Right lobe of liver (tissue), 6 donors: ENCODE data around the gene ICOSLG. TPM values are rescaled to one million over a fixed set of nuclear protein-coding genes. Genes with fewer than 3 reads are reported as not detected.

Experiments used
- ATAC-seq, 4 donors: fragments of 200-7000 bp; cut with Tn5 transposase; one replicate each; pipeline ENCODE4 v1.9.1; 2020; ENCODE audit warnings: mild to moderate bottlenecking in 4 of 4, moderate library complexity in 4 of 4
- DNase-seq, 3 donors: peaks; one replicate each; pipeline ENCODE4 v3.0.0-alpha.2; 2020
- H3K27ac ChIP-seq, 3 donors: fragments of 200-600 bp; one replicate each; pipeline ENCODE4 v1.8.0; 2022
- H3K27me3 ChIP-seq, 2 donors: fragments of 200-600 bp; one replicate each; pipeline ENCODE4 v1.8.0; 2022
- H3K36me3 ChIP-seq, 4 donors: fragments of 200-600 bp; sonication (generic) in 1 of 4; one replicate each; pipeline versions ENCODE4 v1.5.1 to v1.8.0; 2017 to 2022; ENCODE audit warnings: control low read depth in 1 of 4
- H3K4me1 ChIP-seq, 4 donors: fragments of 200-600 bp; sonication (generic) in 1 of 4; one replicate each; pipeline versions ENCODE4 v1.5.1 to v1.8.0; 2017 to 2022; ENCODE audit warnings: control low read depth in 1 of 4
- H3K4me3 ChIP-seq, 3 donors: fragments of 200-600 bp; one replicate each; pipeline ENCODE4 v1.8.0; 2022
- H3K9me3 ChIP-seq, 4 donors: fragments of 200-600 bp; sonication (generic) in 1 of 4; one replicate each; pipeline versions ENCODE4 v1.5.1 to v1.8.0; 2017 to 2022; ENCODE audit warnings: control low read depth in 1 of 4
- CTCF ChIP-seq, 4 donors: fragments of 200-600 bp in 3 of 4; fragments of 450-650 bp in 1 of 4; IDR thresholded peaks; one replicate each; pipeline versions ENCODE4 v1.5.1 to v1.8.0; 2016 to 2022; ENCODE audit warnings: antibody characterized with exemption in 4 of 4, mild to moderate bottlenecking in 2 of 4
- POLR2A ChIP-seq: fragments of 450-650 bp; IDR thresholded peaks from one replicate; pipeline ENCODE4 v1.6.1; 2017; ENCODE audit warnings: antibody characterized with exemption, mild to moderate bottlenecking
- WGBS: methylation state at CpG from one replicate; pipeline ENCODE4 v1.1.6; 2018; ENCODE audit warnings: low coverage, low lambda C conversion rate; ENCODE audit not compliant: insufficient coverage; ENCODE audit errors: missing lambda C conversion rate; 5-methylcytosine and 5-hydroxymethylcytosine counted together
- intact Hi-C, 2 donors: fragments of 100-400 bp; cut with DNase I; formaldehyde crosslinking; loops; one replicate each; pipeline versions ENCODE4 v1.11.2 to v1.14.1; 2022
- total RNA-seq, 6 experiments: library from RNA; depleted of rRNA in 2 of 6; stranded (reverse); fragments of >200 nt in 2 of 6; fragmentation: NEBNext Ultra II Directional in 3 of 6; extraction: Animal tissue kit (Norgen Biotek cat#: 25700) in 3 of 6; gene quantifications; one replicate each; pipeline versions ENCODE4 v1.1.0 to v1.2.4, GENCODE V29; 2016 to 2023
- donor health status: DM: no; HTN: yes; CAD: no.
- donor health status: DM: no; HTN: no; CAD: no.
- donor health status: DM: no; HTN: no; CAD: no.
- donor health status: DM: no; HTN: yes; CAD: no.
- donor health status: DM: no; HTN: yes; CAD: no.

The ICOSLG gene
- total RNA-seq, 6 experiments from 2014 or later = 1.1 to 2.7 (median 1.7) TPM

GRCh38 chr21:44262338-44263056 lies 21.8 kb upstream of the ICOSLG start:
- DNase-seq (peak in 1 of 3 donors; percentile 39), ATAC-seq (no peak)
- H3K27me3 ChIP-seq = no peaks in the 10 kb centered on the region
- H3K27ac ChIP-seq = no peak overlapping the region
- H3K4me1 ChIP-seq = no peaks in the 10 kb centered on the region
- H3K36me3 ChIP-seq = no peaks in the 10 kb centered on the region
- no peak overlapping the region for H3K4me3 ChIP-seq
- 83% methylated on average over 12 of the region's 12 CpGs for WGBS
- H3K9me3 ChIP-seq = no peaks in the 10 kb centered on the region
- TF ChIP-seq CTCF (IDR thresholded peaks at IDR 0.05) = no peak
- no peak for TF ChIP-seq POLR2A
- intact Hi-C loops = no loop called here

DNA sequence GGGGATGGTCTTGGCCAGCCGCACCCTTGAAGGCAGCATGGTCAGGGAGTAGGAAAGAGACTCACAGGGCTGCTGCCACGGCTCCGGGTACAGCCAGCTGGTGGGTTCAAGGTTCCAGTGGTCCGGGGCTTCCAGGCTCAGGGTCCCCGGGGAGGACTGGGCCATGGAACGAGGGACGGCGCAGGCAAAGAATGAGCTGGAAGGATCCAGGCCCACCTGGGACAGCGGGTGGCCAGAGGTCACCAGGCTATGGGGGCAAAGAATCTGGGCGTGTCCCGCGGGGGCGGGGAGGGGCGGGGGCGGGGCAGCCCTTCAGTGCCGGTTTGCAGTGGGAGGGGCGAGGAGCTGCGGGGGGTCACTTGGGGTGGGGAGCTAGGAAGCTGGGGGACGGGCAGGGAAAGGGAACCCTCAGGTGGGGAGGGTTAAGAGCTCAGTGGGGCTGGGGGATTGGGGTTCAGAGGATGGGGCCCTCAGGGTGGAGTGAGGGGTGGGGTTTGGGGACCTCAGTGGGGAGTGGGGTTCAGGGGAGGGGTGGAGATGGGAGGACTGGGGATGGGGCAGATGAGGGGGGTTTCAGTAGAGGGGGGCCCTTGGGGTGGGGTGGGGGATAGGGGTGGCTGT lies 21.0 kb upstream of the ICOSLG start, which contains the start of gene DNMT3L:
Gene DNMT3L (minus strand): TSS at position 223 of the 621 bp plus-strand sequence. CDS start 638 bp downstream, outside the sequence.
- H3K27ac ChIP-seq = no peak within 1 kb of the TSS
- TF ChIP-seq POLR2A (no peak), CTCF (IDR thresholded peaks at IDR 0.05) (no peak)
- no peaks in the 10 kb centered on the region for H3K36me3 ChIP-seq
- ATAC-seq (no peak), DNase-seq (peak in 1 of 3 donors; percentile 45)
- H3K9me3 ChIP-seq = no peaks in the 10 kb centered on the region
- 50% methylated on average over 16 of the region's 19 CpGs for WGBS
- H3K27me3 ChIP-seq = no peaks in the 10 kb centered on the region
- no peaks in the 10 kb centered on the region for H3K4me1 ChIP-seq
- intact Hi-C loops = no loop called here
- no peak within 1 kb of the TSS for H3K4me3 ChIP-seq

DNA sequence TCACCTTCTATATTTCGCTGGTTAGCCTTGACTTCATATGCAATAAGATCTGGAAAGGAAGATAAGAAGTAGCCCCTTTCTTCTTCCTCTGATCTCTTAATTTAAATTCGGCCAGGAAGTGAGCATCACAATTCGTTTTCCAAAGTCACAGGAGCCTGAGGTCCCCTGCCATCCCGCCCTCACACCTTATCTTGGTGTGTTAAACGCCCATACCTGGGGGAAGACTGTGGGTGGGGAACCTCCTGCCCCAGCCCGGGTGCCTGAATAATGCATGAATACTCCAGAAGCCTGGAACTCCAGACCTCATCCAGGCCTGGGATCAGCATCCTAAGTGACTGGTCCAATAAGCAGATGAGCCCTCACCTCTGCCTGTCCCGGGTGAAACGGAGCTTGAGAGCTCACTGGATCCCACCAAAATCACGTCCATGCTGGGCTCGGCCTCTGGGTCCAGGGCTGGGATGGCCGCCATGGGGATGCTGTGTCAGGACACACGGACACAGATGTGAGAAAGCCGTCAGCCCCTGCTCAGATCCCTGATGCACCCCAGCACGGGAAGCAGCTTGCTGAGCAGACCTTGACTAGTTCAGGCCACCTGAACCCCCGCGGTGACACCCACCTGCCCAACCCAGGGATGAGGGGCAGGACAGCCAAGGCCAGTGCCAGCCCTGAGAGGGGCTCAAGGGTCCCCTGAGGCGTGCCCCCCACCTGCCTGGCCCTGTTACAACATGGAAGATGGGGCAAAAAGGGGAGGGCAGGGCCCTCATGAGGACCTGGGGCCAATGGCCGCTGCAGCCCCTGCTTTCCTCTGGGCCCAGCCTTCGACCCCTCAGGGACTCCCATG lies 20.3 kb upstream of the ICOSLG start:
- no peaks in the 10 kb centered on the region for H3K27me3 ChIP-seq
- no peak overlapping the region for H3K4me3 ChIP-seq
- H3K36me3 ChIP-seq = no peaks in the 10 kb centered on the region
- ATAC-seq = peak in 2 of 4 donors; percentile 6 to 13
- WGBS = 66% methylated on average over 6 of the region's 19 CpGs
- H3K27ac ChIP-seq = no peak overlapping the region
- no peak for TF ChIP-seq POLR2A
- TF ChIP-seq CTCF (IDR thresholded peaks at IDR 0.05) = no peak
- DNase-seq = peak in 1 of 3 donors; percentile 46
- H3K9me3 ChIP-seq = no peaks in the 10 kb centered on the region
- H3K4me1 ChIP-seq = no peaks in the 10 kb centered on the region
- intact Hi-C loops = no loop called here

GRCh38 chr21:44260066-44260465 lies 19.3 kb upstream of the ICOSLG start:
- no peaks in the 10 kb centered on the region for H3K27me3 ChIP-seq
- intact Hi-C loops = no loop called here
- H3K4me3 ChIP-seq = no peak overlapping the region
- no peaks in the 10 kb centered on the region for H3K36me3 ChIP-seq
- TF ChIP-seq CTCF (IDR thresholded peaks at IDR 0.05) = no peak
- no peak for TF ChIP-seq POLR2A
- ATAC-seq (no peak), DNase-seq (no peak)
- no peaks in the 10 kb centered on the region for H3K4me1 ChIP-seq
- WGBS = 61% methylated on average over 4 of the region's 4 CpGs
- no peak overlapping the region for H3K27ac ChIP-seq
- no peaks in the 10 kb centered on the region for H3K9me3 ChIP-seq
